C4-2B (cell line): ENCODE measurements around the gene GBP7.

Source experiments
- ZFX ChIP-seq: fragments of 450-650 bp; IDR thresholded peaks from 2 replicates; pipeline ENCODE4 v1.6.1; 2017
- TF ChIP-seq, protein P1 (sequence below): fragments of 450-650 bp; conservative IDR thresholded peaks from 2 replicates; pipeline ENCODE4 v1.5.1; 2017; ENCODE audit warnings: mild to moderate bottlenecking

DNA sequence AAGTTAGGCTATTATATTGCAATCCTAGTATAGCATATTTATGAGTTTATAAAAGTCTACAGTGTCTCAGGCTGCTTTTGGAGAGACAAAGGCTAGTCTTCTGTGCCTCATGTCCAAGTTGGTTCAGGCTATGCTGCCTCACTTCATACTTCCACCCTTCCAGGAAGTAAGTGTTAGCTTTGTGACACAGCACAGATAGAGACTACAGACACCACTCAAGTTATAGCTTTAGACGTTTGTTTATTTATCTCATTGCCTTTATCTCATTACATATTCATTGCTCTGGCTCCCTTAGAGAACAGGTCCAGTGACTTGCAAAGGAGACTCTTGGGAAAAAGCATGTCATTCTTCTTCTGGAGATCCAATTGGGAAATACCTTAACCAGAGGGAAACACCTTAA is 45.5 kb upstream of the GBP7 start:
- TF ChIP-seq, protein P1, sequence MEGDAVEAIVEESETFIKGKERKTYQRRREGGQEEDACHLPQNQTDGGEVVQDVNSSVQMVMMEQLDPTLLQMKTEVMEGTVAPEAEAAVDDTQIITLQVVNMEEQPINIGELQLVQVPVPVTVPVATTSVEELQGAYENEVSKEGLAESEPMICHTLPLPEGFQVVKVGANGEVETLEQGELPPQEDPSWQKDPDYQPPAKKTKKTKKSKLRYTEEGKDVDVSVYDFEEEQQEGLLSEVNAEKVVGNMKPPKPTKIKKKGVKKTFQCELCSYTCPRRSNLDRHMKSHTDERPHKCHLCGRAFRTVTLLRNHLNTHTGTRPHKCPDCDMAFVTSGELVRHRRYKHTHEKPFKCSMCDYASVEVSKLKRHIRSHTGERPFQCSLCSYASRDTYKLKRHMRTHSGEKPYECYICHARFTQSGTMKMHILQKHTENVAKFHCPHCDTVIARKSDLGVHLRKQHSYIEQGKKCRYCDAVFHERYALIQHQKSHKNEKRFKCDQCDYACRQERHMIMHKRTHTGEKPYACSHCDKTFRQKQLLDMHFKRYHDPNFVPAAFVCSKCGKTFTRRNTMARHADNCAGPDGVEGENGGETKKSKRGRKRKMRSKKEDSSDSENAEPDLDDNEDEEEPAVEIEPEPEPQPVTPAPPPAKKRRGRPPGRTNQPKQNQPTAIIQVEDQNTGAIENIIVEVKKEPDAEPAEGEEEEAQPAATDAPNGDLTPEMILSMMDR: no peak
- no peak for TF ChIP-seq ZFX
